HEK293 (cell line): Measurements from ENCODE around the gene TRIM28.
A peak's percentile ranks its signal among the peaks of the same experiment; 100 is the strongest.

Source experiments
- CTCF ChIA-PET: fragments of 350-600 bp; formaldehyde crosslinking; extraction: SDS; loops from one replicate; lab custom pipeline; 2021; ENCODE audit warnings: antibody characterized with exemption; lab: Yijun Ruan, JAX
- POLR2A ChIA-PET: fragments of 300-600 bp; formaldehyde crosslinking; extraction: SDS; loops from one replicate; lab custom pipeline; 2020; ENCODE audit warnings: antibody characterized with exemption, inconsistent platforms; lab: Yijun Ruan, JAX
- H3K27ac ChIP-seq: fragments of 200-500 bp; sonication (Bioruptor generic); 2 replicates; pipeline ENCODE4 v1.5.1; 2014; ENCODE audit warnings: low read depth, low read length, control low read depth, inconsistent platforms; ENCODE audit errors: extremely low read depth
- H3K36me3 ChIP-seq, 2 experiments: fragments of 200-500 bp in 1 of 2; sonication (Bioruptor generic) in 1 of 2; 1 replicate in 1 of 2; 2 replicates in 1 of 2; pipeline ENCODE4 v1.5.1; 2014 to 2017; ENCODE audit warnings: inconsistent platforms in 2 of 2, low read length in 2 of 2; ENCODE audit not compliant: control insufficient read depth in 2 of 2, insufficient read depth in 1 of 2
- H3K4me1 ChIP-seq: fragments of 200-500 bp; sonication (Bioruptor generic); 2 replicates; pipeline ENCODE4 v1.5.1; 2014; ENCODE audit warnings: mild to moderate bottlenecking, low read length, inconsistent platforms; ENCODE audit not compliant: control insufficient read depth, insufficient read depth
- H3K4me3 ChIP-seq: 2 replicates; pipeline ENCODE4 v1.5.1; 2011; ENCODE audit warnings: low read depth, mild to moderate bottlenecking, control low read depth, low read length, moderate library complexity
- H3K9me3 ChIP-seq: fragments of 200-500 bp; sonication (Bioruptor generic); 2 replicates; pipeline ENCODE4 v1.5.1; 2014; ENCODE audit warnings: low read depth, low read length, inconsistent platforms; ENCODE audit not compliant: control insufficient read depth, insufficient read depth
- HOXC10 ChIP-seq: sonication (generic); formaldehyde crosslinking; IDR thresholded peaks from 2 replicates; pipeline ENCODE4 v1.8.1; 2023; ENCODE audit warnings: mild to moderate bottlenecking, missing genetic modification reagents
- HOXD13 ChIP-seq: sonication (generic); formaldehyde crosslinking; IDR thresholded peaks from 2 replicates; pipeline ENCODE4 v1.8.0; 2022; ENCODE audit warnings: missing genetic modification reagents, borderline replicate concordance
- KLF9 ChIP-seq: fragments of 450-650 bp; formaldehyde crosslinking; IDR thresholded peaks from 2 replicates; pipeline ENCODE4 v1.5.1; 2016; ENCODE audit warnings: missing biosample characterization, missing genetic modification characterization, low read depth
- OSR2 ChIP-seq: fragments of 450-650 bp; formaldehyde crosslinking; IDR thresholded peaks from 2 replicates; pipeline ENCODE4 v1.5.1; 2016; ENCODE audit warnings: missing biosample characterization, missing genetic modification characterization
- SCRT1 ChIP-seq: fragments of 450-650 bp; formaldehyde crosslinking; IDR thresholded peaks from 2 replicates; pipeline ENCODE4 v1.5.1; 2016; ENCODE audit warnings: missing biosample characterization, missing genetic modification characterization, borderline replicate concordance
- SCRT2 ChIP-seq: fragments of 450-650 bp; formaldehyde crosslinking; IDR thresholded peaks from 2 replicates; pipeline ENCODE4 v1.5.1; 2016; ENCODE audit warnings: missing biosample characterization, missing genetic modification characterization
- ZBTB17 ChIP-seq: fragments of 450-650 bp; formaldehyde crosslinking; IDR thresholded peaks from 2 replicates; pipeline ENCODE4 v1.5.1; 2016; ENCODE audit warnings: missing biosample characterization, missing genetic modification characterization
- ZNF133 ChIP-seq: fragments of 450-650 bp; formaldehyde crosslinking; IDR thresholded peaks from 2 replicates; pipeline ENCODE4 v1.5.1; 2016; ENCODE audit warnings: missing biosample characterization, missing genetic modification characterization
- ZNF184 ChIP-seq: fragments of 450-650 bp; IDR thresholded peaks from 2 replicates; pipeline ENCODE4 v1.5.1; 2018; ENCODE audit warnings: missing biosample characterization, mild to moderate bottlenecking, missing genetic modification characterization
- ZNF266 ChIP-seq: fragments of 450-650 bp; formaldehyde crosslinking; IDR thresholded peaks from 2 replicates; pipeline ENCODE4 v1.5.1; 2016; ENCODE audit warnings: missing biosample characterization, missing genetic modification characterization, low read depth
- ZNF341 ChIP-seq: fragments of 450-650 bp; formaldehyde crosslinking; IDR thresholded peaks from 2 replicates; pipeline ENCODE4; 2016; ENCODE audit warnings: low read depth, missing biosample characterization, missing genetic modification characterization
- ZNF366 ChIP-seq: fragments of 450-650 bp; formaldehyde crosslinking; conservative IDR thresholded peaks from 2 replicates; pipeline ENCODE4 v1.5.1; 2016; ENCODE audit warnings: missing biosample characterization, missing genetic modification characterization
- ZNF514 ChIP-seq: fragments of 450-650 bp; formaldehyde crosslinking; IDR thresholded peaks from 2 replicates; pipeline ENCODE4 v1.5.1; 2016; ENCODE audit warnings: missing biosample characterization, missing genetic modification characterization
- ZNF660 ChIP-seq: fragments of 450-650 bp; IDR thresholded peaks from 2 replicates; pipeline ENCODE4 v1.5.1; 2018; ENCODE audit warnings: missing biosample characterization, mild to moderate bottlenecking, missing genetic modification characterization
- ZNF776 ChIP-seq: fragments of 450-650 bp; formaldehyde crosslinking; IDR thresholded peaks from 2 replicates; pipeline ENCODE4 v1.5.0; 2017; ENCODE audit warnings: missing biosample characterization, missing genetic modification characterization, borderline replicate concordance
- ZSCAN5A ChIP-seq: fragments of 450-650 bp; formaldehyde crosslinking; IDR thresholded peaks from 2 replicates; pipeline ENCODE4 v1.5.1; 2016; ENCODE audit warnings: missing biosample characterization, missing genetic modification characterization
- TF ChIP-seq, protein P1 (sequence below): fragments of 450-650 bp; formaldehyde crosslinking; IDR thresholded peaks from 2 replicates; pipeline ENCODE4 v1.5.1; 2016; ENCODE audit warnings: missing biosample characterization, missing genetic modification characterization
- TF ChIP-seq, protein P2 (sequence below): fragments of 450-650 bp; IDR thresholded peaks from 2 replicates; pipeline ENCODE4 v1.5.1; 2018; ENCODE audit warnings: missing biosample characterization, mild to moderate bottlenecking, missing genetic modification characterization

The TRIM28 gene

GRCh38 chr19:58578012-58578925 lies 34.4 kb downstream of the TRIM28 start:
- H3K4me3 ChIP-seq, result no peak overlapping the region
- peaks cover 0 to 23% of the 10 kb centered on the region in 2 experiments; a peak in 2 of 3 replicates for H3K36me3 ChIP-seq
- no peaks in the 10 kb centered on the region for H3K9me3 ChIP-seq
- POLR2A ChIA-PET, result interaction anchor here (1.0 to 1.5 kb wide), 4 partner anchors 24 to 215 kb away, joined by 3 to 7 read pairs (median 4); partner anchors contain the start of genes CHMP2A, TRIM28, ZBTB45 and ZNF497
- peaks cover 8% of the 10 kb centered on the region for H3K4me1 ChIP-seq
- CTCF ChIA-PET, result no interaction called here
- peak; percentile 61; the same call in 1 of the 2 replicates for TF ChIP-seq HOXD13 (CRISPR knock-in tag)
- TF ChIP-seq ZNF341 (tag by site-specific recombination), result no peak
- TF ChIP-seq, all 188 proteins: peak for 1
- H3K27ac ChIP-seq, result no peak overlapping the region

DNA sequence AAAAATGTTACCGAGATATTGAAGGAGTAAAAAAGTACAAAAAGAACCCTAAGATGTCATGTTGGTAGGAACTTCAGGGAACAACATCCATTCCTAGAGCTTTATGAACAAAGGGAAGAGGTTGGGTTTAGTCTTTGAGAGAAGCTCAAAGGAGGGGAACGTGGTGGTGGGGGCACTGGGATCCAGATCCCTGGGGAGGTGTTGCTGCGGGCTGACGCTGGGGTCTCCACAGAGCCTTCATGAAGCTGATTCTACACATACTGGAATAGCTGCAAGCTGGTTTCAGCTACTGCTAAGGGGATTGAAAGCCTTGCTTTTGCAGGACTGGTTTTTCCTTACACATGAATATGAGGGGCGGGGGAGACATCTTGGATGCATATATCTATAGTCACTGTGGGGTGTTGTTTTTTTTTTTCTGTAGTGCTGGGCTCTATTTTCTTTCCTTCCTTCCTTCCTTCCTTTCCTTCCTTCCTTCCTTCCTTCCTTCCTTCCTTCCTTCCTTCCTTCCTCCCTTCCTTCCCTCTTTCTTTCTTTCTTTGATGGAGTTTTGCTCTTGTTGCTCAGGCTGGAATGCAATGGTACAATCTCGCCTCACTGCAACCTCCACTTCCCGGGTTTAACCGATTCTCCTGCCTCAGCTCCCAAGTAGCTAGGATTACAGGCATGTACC lies 35.7 kb downstream of the TRIM28 start:
- peaks cover 1% of the 10 kb centered on the region for H3K4me1 ChIP-seq
- no peak overlapping the region for H3K27ac ChIP-seq
- H3K9me3 ChIP-seq, result no peaks in the 10 kb centered on the region
- ChIA-PET POLR2A (interaction anchor here (1.2 to 2.2 kb wide), 4 partner anchors 20 to 60 kb away, joined by 3 to 11 read pairs (median 6); partner anchors contain the start of genes CHMP2A and ZBTB45), CTCF (interaction anchor here (0.6 to 3.0 kb wide), 4 partner anchors 46 to 382 kb away, joined by 3 to 25 read pairs (median 3); partner anchors contain the start of gene ZBTB45)
- H3K4me3 ChIP-seq, result no peak overlapping the region
- TF ChIP-seq ZNF776 (tag by site-specific recombination) (no peak), ZNF514 (no peak), ZNF133 (tag by site-specific recombination) (no peak), ZNF366 (tag by site-specific recombination) (peak; percentile 68), ZNF184 (tag by site-specific recombination) (no peak), ZNF266 (tag by site-specific recombination) (no peak), HOXC10 (CRISPR knock-in tag) (no peak), KLF9 (tag by site-specific recombination) (no peak), OSR2 (tag by site-specific recombination) (no peak)
- TF ChIP-seq, protein P1, sequence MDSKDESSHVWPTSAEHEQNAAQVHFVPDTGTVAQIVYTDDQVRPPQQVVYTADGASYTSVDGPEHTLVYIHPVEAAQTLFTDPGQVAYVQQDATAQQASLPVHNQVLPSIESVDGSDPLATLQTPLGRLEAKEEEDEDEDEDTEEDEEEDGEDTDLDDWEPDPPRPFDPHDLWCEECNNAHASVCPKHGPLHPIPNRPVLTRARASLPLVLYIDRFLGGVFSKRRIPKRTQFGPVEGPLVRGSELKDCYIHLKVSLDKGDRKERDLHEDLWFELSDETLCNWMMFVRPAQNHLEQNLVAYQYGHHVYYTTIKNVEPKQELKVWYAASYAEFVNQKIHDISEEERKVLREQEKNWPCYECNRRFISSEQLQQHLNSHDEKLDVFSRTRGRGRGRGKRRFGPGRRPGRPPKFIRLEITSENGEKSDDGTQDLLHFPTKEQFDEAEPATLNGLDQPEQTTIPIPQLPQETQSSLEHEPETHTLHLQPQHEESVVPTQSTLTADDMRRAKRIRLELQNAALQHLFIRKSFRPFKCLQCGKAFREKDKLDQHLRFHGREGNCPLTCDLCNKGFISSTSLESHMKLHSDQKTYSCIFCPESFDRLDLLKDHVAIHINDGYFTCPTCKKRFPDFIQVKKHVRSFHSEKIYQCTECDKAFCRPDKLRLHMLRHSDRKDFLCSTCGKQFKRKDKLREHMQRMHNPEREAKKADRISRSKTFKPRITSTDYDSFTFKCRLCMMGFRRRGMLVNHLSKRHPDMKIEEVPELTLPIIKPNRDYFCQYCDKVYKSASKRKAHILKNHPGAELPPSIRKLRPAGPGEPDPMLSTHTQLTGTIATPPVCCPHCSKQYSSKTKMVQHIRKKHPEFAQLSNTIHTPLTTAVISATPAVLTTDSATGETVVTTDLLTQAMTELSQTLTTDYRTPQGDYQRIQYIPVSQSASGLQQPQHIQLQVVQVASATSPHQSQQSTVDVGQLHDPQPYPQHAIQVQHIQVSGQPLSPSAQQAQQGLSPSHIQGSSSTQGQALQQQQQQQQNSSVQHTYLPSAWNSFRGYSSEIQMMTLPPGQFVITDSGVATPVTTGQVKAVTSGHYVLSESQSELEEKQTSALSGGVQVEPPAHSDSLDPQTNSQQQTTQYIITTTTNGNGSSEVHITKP (tag by site-specific recombination), result peak; percentile 53
- peaks cover 0 to 29% of the 10 kb centered on the region in 2 experiments; a peak in 2 of 3 replicates for H3K36me3 ChIP-seq

GRCh38 chr19:58581227-58582141 lies 37.6 kb downstream of the TRIM28 start:
- Histone ChIP-seq H3K4me3 (no peak overlapping the region), H3K36me3 (peaks cover 0 to 29% of the 10 kb centered on the region in 2 experiments; a peak in 2 of 3 replicates), H3K9me3 (no peaks in the 10 kb centered on the region), H3K27ac (no peak overlapping the region), H3K4me1 (no peaks in the 10 kb centered on the region)
- ChIA-PET POLR2A (interaction anchor here (1.0 to 2.2 kb wide), 3 partner anchors 26 to 62 kb away, joined by 3 to 11 read pairs (median 5); partner anchors contain the start of genes CHMP2A and ZBTB45), CTCF (interaction anchor here (0.6 to 3.0 kb wide), 13 partner anchors 9 to 1191 kb away, joined by 3 to 25 read pairs (median 3); partner anchors contain the start of genes CHMP2A, MZF1 and ZBTB45)
- TF ChIP-seq ZNF660 (tag by site-specific recombination) (peak; percentile 84), SCRT1 (tag by site-specific recombination) (peak; percentile 93), ZBTB17 (tag by site-specific recombination) (0 out of 2 replicates have a peak, but pooled peaks have one; percentile 15), SCRT2 (tag by site-specific recombination) (peak; percentile 99), ZSCAN5A (tag by site-specific recombination) (no peak)
- TF ChIP-seq, protein P2, sequence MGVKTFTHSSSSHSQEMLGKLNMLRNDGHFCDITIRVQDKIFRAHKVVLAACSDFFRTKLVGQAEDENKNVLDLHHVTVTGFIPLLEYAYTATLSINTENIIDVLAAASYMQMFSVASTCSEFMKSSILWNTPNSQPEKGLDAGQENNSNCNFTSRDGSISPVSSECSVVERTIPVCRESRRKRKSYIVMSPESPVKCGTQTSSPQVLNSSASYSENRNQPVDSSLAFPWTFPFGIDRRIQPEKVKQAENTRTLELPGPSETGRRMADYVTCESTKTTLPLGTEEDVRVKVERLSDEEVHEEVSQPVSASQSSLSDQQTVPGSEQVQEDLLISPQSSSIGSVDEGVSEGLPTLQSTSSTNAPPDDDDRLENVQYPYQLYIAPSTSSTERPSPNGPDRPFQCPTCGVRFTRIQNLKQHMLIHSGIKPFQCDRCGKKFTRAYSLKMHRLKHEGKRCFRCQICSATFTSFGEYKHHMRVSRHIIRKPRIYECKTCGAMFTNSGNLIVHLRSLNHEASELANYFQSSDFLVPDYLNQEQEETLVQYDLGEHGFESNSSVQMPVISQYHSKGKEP (tag by site-specific recombination), result peak; percentile 46; the same call in 1 of the 2 replicates
